Epithelial cell of proximal tubule (primary cell): Measurements from ENCODE around the gene UGT1A3. TPM values are rescaled to one million over a fixed set of nuclear protein-coding genes. Genes with fewer than 3 reads are reported as not detected.

Source experiments
- DNase-seq: peaks from one replicate; pipeline ENCODE4 v3.0.0-alpha.2; 2011; ENCODE audit warnings: low read depth
- H3K4me3 ChIP-seq: 2 replicates; pipeline ENCODE4 v1.5.1; 2011; ENCODE audit warnings: low read depth, mild to moderate bottlenecking, low read length
- total RNA-seq: library from RNA; depleted of rRNA; stranded (reverse); fragments of >200 nt; gene quantifications from 2 replicates; pipeline ENCODE4 v1.2.3, GENCODE V29; 2015
- TF ChIP-seq, protein P1 (sequence below): conservative IDR thresholded peaks from 2 replicates; pipeline ENCODE4 v1.5.1; 2012; ENCODE audit warnings: low read depth, mild to moderate bottlenecking, low read length

Gene UGT1A3
- total RNA-seq, 1 donor from 2014 or later = not detected

DNA sequence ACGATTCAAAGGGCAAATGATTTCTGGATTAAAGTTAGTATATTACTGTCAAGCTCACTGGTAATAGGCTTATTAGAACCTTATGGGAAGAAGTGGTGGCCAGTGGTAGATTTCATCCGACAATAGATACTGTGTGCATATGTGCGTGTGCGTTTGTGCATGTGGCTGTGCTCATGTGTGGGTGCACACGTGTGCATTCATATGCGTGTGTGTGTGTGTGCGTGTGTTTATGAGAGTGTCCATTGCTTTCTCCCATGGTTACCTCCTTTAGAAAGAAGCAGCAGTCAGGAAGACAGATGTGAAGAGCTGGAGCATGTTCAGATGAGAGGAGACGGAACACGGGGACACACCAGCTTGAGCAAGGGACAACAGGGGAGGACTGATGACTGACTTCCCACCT is 40.4 kb downstream of the UGT1A3 start:
- TF ChIP-seq, protein P1, sequence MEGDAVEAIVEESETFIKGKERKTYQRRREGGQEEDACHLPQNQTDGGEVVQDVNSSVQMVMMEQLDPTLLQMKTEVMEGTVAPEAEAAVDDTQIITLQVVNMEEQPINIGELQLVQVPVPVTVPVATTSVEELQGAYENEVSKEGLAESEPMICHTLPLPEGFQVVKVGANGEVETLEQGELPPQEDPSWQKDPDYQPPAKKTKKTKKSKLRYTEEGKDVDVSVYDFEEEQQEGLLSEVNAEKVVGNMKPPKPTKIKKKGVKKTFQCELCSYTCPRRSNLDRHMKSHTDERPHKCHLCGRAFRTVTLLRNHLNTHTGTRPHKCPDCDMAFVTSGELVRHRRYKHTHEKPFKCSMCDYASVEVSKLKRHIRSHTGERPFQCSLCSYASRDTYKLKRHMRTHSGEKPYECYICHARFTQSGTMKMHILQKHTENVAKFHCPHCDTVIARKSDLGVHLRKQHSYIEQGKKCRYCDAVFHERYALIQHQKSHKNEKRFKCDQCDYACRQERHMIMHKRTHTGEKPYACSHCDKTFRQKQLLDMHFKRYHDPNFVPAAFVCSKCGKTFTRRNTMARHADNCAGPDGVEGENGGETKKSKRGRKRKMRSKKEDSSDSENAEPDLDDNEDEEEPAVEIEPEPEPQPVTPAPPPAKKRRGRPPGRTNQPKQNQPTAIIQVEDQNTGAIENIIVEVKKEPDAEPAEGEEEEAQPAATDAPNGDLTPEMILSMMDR = no peak

DNA sequence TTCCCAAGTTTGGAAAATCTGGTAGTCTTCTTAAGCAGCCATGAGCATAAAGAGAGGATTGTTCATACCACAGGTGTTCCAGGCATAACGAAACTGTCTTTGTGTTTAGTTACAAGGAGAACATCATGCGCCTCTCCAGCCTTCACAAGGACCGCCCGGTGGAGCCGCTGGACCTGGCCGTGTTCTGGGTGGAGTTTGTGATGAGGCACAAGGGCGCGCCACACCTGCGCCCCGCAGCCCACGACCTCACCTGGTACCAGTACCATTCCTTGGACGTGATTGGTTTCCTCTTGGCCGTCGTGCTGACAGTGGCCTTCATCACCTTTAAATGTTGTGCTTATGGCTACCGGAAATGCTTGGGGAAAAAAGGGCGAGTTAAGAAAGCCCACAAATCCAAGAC is 43.3 kb downstream of the UGT1A3 start:
- TF ChIP-seq, protein P1 = no peak
- no peak for DNase-seq
- no peak overlapping the region for H3K4me3 ChIP-seq

More for the DNA sequence above, 40.4 kb downstream of the UGT1A3 start:
- H3K4me3 ChIP-seq = no peak overlapping the region
- DNase-seq = no peak

DNA sequence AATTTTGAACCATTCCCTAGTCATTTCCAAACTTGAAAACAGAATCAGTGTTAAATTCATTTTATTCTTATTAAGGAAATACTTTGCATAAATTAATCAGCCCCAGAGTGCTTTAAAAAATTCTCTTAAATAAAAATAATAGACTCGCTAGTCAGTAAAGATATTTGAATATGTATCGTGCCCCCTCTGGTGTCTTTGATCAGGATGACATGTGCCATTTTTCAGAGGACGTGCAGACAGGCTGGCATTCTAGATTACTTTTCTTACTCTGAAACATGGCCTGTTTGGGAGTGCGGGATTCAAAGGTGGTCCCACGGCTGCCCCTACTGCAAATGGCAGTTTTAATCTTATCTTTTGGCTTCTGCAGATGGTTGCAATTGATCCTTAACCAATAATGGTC is 43.7 kb downstream of the UGT1A3 start:
- TF ChIP-seq, protein P1 = no peak
- no peak overlapping the region for H3K4me3 ChIP-seq
- DNase-seq = no peak

DNA sequence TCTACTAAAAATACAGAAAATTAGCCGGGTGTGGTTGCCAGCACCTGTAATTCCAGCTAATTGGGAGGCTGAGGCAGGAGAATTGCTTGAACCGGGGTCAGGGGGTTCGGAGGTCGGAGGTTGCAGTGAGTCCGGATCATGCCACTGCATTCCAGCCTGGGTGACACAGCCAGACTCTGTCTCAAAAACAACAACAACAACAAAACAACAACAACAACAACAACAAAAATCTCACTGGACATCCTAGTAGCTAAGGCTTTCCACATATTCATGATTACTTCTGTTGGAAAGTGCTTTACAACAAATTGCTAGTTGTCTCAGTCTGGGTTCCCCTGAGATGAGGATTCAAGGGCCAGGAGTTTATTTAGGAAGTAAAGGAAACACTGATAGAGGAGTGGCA is 45.0 kb downstream of the UGT1A3 start:
- TF ChIP-seq, protein P1 = no peak
- no peak overlapping the region for H3K4me3 ChIP-seq
- DNase-seq = no peak

DNA sequence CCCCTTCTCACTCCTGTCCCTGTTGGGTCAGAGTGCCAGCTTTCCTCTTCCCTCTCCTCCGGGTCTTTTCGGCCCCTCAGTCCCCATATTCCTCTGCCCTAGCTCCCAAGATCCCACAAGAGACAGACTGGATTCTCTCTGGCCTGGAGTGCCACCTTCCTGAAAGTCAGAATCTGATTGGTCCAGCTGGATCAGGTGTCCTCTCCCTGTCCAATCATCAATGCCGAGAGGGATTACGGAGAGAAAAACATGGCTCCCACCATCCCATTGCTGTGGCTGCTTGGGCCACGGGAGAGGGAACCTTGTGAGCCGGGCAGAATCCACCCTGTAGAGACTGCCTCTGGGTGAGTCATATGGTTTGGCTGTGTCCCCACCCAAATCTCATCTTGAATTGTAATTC is 46.6 kb downstream of the UGT1A3 start:
- no peak overlapping the region for H3K4me3 ChIP-seq
- TF ChIP-seq, protein P1 = no peak
- no peak for DNase-seq

DNA sequence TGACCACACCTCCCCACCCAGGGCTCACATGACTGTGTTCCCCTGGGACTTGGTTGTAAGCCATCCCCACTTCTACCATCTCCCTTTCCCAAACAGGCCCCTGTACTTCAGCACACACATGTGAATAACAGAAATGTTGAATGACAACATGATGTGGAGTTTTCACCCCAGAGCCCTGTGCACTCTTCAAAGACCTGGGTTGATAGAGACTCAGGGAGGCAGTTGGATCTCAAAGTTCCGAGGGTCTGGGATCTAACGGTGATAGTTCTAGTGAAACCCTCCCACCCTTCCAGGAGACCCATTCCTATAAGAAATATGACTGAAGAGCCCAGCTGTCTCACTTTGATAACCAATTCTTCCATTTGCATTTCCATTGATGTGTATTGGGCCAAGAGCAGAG is 49.2 kb downstream of the UGT1A3 start, which contains the start of gene MROH2A:
TSS of gene MROH2A (plus strand) at position 301 of the 400 bp plus-strand sequence. CDS start 1,029 bp downstream, outside the sequence.
- TF ChIP-seq, protein P1 = no peak
- no peak for DNase-seq
- no peak within 1 kb of the TSS for H3K4me3 ChIP-seq

DNA sequence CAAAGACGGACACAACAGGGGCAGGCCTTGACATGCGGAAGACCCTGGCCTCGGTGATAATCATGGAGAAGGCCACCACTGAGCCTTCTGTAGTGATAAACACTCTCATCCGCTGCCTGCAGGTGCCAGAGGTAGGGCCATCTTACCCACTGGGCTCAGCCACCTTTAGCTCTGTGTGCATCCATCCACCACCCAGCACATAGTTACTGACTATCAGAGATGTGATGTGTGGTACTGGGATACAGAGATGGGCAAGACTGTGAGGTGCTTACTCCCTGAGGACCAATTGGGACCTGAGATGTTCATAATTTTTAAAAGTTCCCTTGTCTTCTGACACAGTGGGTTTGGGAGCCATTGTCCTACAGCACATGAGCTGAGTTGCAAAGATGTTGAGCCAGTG is 50.9 kb downstream of the UGT1A3 start:
- TF ChIP-seq, protein P1 = no peak
- DNase-seq = no peak
- no peak overlapping the region for H3K4me3 ChIP-seq
